ENCODE data around the gene CCDC201.
"Not testable (repeated sequence)": the region's sequence is repeated elsewhere in the genome, so short reads cannot be mapped to it uniquely, and the experiment has no call there.

The CCDC201 gene

DNA sequence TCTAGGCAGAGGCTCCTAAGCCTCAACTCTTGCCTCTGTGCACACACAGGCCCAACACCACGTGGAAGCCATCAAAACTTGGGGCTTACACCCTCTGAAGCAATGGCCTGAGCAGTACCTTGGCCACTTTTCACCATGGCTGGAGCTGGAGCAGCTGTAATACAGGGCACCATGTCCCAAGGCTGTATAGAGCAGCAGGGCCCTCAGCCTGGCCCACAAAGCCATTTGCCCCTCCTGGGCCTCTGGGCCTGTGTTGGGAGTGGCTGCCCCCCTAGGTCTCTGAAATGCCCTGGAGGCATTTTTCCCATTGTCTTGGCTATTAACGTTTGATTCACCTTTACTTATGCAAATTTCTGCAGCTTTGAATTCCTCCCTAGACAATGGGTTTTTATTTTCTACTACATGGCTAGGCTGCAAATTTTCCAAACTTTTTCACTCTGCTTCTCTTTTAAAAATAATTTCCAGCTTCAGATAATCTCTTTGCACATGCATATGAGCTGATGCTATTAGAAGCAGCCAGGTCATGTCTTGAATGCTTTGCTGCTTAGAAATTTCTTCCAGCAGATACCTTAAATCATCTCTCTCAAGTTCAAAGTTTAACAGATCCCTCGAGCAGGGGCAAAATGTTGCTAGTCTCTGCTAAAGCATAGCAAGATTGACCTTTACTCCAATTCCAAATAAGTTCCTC, 5.7 kb upstream of the CCDC201 start:
- FAIRE-seq: no peak
- DNase-seq (ENCODE audit: extremely low spot score, insufficient read length, low read depth): no peak

- FAIRE-seq: no peak
Measured at GRCh38 chr7:45876519-45876918, 3.6 kb upstream of the CCDC201 start.

GRCh38 chr7:45874408-45875131, 1.7 kb upstream of the CCDC201 start:
- FAIRE-seq: no peak
- DNase-seq (ENCODE audit: extremely low spot score, insufficient read length, low read depth): no peak

More at GRCh38 chr7:45876519-45876918, 3.6 kb upstream of the CCDC201 start:
- no peak for DNase-seq (ENCODE audit: extremely low spot score, insufficient read length, low read depth)

DNA sequence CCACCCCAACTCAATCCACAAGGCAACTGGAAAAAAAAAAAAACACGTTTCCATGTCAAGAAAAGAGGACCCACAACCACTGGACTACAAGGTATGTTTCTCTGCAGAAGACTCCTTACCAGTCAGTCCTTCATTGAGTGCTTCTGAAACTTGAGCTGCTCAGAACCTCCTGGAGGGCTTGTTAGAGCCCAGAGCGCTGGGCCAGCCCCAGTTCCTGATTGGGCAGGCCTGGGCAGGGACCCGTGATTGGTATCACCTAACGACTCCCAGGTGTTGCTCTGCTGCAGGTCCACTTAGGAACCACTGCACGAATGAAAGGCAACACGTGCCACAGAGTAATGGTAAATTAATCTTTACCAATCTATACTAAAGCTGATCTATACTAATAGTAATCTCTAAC, 473 bp upstream of the CCDC201 start:
- DNase-seq (ENCODE audit: extremely low spot score, insufficient read length, low read depth): no peak
- no peak for FAIRE-seq

GRCh38 chr7:45872116-45873034, 507 bp downstream of the CCDC201 start:
- no peak for DNase-seq (ENCODE audit: extremely low spot score, insufficient read length, low read depth)

DNA sequence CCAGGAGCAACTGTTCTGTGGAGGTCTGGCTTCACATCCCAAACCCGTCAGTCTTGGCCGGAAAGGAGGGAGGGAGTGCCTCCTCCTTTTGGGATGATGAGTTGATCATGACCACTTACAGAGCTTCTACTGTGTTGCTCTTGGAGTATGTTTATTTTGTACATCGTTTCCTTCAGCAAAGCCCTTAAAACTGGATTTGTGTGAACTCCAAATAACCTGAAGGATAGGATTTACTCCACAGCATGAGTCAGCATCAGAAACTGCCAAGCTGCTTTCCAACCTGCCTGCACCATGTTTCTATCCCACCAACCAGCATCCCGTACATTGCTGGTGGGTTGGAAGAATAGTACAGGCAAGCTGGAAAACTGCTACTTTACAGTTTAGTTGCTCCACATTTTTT, 3.5 kb downstream of the CCDC201 start:
- DNase-seq (ENCODE audit: extremely low spot score, insufficient read length, low read depth) (no peak), FAIRE-seq (no peak)

More at GRCh38 chr7:45872116-45873034, 507 bp downstream of the CCDC201 start:
- FAIRE-seq: no peak

DNA sequence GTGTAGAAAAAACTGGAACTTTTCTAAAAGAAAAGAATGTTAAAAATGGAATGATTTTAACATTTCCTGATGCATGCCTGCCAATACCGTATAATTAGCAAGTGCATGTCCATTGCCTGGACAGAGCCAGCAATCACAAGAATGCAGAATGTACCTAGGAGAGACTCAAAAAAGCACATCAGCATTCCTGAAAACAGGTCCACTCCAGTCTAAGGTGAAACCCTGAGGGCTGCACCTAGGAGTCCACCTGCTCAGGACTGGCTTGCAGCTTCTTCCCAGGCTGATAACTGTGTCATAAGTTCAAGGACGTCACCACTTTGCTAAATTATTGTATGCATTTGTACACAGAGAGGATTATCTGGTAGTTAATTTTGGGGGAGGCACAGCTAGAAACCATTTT, 5.4 kb downstream of the CCDC201 start:
- FAIRE-seq (no peak), DNase-seq (ENCODE audit: extremely low spot score, insufficient read length, low read depth) (no peak)

GRCh38 chr7:45865594-45866410, 7.1 kb downstream of the CCDC201 start:
- DNase-seq (ENCODE audit: extremely low spot score, insufficient read length, low read depth): no peak
- FAIRE-seq: no peak

DNA sequence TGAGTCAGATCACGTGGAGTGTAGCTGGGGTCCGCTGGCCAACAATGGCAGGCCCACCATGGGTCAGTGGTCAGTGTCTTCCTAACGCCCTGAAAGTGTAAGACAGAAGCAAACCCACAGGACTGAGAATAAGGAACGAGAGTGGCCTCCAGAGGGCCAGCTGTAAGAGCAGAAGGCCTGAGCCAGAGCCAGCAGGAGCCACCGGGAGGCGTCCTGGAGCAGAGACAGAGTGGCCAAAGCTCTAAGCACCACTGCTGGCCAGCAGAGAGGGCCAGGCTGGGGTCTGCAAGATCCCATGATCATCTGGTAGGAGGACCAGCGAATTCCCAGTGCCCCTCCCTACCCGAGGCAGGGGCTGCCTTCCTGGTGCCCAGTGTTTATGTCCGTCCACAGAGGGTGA, 9.2 kb downstream of the CCDC201 start:
- DNase-seq (ENCODE audit: extremely low spot score, insufficient read length, low read depth) (no peak), FAIRE-seq (no peak)

DNA sequence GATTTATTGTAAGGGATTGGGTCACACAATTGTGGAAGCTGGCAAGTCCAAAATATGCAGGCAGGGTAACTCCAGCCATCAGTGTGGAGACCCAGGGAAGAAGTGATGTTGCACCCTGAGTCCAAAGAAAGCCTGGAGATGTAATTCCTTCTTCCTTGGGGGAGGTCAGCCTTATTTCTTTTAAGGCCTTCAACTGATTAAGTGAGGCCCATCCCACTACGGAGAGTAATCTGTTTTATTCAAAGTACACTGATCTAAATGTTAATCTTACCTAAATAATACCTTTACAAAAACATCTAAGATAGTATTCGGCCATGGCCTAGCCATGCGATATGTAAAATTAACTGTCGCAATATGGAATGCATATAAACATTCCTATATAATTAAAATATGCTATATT, 16.0 kb downstream of the CCDC201 start:
- DNase-seq (ENCODE audit: extremely low spot score, insufficient read length, low read depth); FAIRE-seq: not testable (repeated sequence)

DNA sequence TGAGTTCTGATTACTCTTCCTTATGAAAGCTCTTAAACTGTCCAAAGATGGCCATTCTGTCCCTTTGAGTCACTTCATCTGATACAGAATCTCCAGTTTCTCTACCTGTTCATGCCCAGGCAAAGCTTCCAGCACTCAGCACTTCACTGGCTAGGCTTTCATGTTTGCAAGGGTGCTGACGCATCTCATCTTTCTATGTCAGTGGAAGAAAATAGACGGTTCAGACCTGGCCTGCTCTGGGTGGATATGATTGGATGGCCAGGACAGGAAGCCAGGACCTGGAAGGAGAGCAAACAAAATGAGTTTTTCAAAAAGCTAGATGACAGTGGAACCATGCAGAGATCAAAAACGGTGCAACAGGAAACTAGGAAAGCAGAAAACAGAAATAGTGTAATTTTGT, 17.2 kb downstream of the CCDC201 start:
- FAIRE-seq; DNase-seq (ENCODE audit: extremely low spot score, insufficient read length, low read depth): not testable (repeated sequence)

GRCh38 chr7:45853491-45853890, 19.4 kb downstream of the CCDC201 start:
- FAIRE-seq; DNase-seq (ENCODE audit: extremely low spot score, insufficient read length, low read depth): not testable (repeated sequence)

- FAIRE-seq: not testable (repeated sequence)
Measured at GRCh38 chr7:45852984-45853383, 19.9 kb downstream of the CCDC201 start.

GRCh38 chr7:45848734-45849133, 24.1 kb downstream of the CCDC201 start:
- not testable (repeated sequence) for DNase-seq (ENCODE audit: extremely low spot score, insufficient read length, low read depth); FAIRE-seq

More at GRCh38 chr7:45852984-45853383, 19.9 kb downstream of the CCDC201 start:
- DNase-seq (ENCODE audit: extremely low spot score, insufficient read length, low read depth): not testable (repeated sequence)

DNA sequence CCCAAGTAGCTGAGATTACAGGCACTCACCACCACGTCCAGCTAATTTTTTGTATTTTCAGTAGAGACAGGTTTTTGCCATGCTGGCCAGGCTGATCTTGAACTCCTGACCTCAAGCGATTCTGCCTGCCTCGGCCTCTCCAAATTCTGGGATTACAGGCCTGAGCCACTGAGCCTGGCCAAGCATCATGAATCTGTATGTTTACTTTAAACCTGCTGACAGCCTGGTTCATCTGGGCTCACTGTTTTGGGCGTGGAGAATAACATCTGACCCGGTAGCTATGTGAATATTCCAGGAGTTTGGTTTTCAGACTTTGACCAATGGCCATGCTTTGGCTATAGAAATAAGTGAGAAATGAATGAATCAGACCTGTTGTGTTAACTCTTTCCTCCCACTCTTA, 26.3 kb downstream of the CCDC201 start:
- not testable (repeated sequence) for FAIRE-seq; DNase-seq (ENCODE audit: extremely low spot score, insufficient read length, low read depth)

- FAIRE-seq; DNase-seq (ENCODE audit: extremely low spot score, insufficient read length, low read depth): not testable (repeated sequence)
Measured at GRCh38 chr7:45841926-45842717, 30.8 kb downstream of the CCDC201 start.

DNA sequence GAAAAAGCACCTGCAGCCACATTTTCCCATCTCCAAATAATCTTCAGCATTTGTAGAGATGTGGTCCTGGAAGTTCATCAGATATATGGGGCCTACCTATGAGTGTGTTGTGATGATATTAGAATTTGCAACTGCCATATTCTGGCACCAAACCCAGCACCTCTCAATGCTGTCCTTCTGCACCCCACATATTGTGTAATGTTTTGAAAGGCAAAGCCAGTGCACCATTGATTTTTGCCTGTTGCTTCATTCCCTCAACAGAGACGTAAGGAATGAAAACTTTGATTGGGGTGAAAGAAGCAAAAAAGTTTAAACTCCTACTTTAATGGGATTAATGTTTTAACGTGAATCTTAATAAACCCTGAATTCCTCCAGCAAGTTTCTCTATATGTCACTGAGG, 34.0 kb downstream of the CCDC201 start:
- not testable (repeated sequence) for DNase-seq (ENCODE audit: extremely low spot score, insufficient read length, low read depth); FAIRE-seq

DNA sequence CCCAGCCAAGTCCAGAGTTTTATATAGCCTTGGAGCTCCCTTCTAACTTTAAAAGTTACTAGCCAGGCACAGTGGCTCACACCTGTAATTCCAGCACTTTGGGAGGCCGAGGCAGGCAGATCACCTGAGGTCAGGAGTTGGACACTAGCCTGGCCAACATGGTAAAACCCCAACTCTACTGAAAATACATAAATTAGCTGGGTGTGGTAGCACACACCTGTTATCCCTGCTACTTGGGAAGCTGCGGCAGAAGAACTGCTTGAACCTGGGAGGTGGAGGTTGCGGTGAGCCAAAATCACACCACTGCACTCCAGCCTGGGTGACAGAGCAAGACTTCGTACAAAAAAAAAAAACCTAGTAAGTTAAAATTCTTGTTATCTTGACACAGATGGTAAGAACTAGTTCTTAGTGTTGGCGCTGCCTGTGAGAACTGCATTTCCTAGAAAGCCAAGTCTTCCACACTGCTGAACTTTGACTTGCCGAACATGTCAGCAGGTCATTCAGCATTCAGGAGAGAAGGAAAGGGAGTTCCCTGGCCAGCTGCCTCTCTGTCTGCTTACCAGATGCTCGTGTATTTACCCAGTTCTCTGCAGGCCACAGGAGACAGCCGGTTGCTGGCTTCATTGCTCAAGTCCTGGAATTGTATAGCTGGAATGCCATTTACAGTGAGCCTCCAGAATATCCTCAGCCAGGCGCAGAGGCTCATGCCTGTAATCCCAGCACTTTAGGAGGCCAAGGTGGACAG, 40.3 kb downstream of the CCDC201 start:
- not testable (repeated sequence) for DNase-seq (ENCODE audit: extremely low spot score, insufficient read length, low read depth); FAIRE-seq
